ENCODE data around the gene P2RY6. TPM values are rescaled to one million over a fixed set of nuclear protein-coding genes. Genes with fewer than 3 reads are reported as not detected.

Gene P2RY6
- total RNA-seq, 1 experiment from 2014 or later, result 34.7 TPM

DNA sequence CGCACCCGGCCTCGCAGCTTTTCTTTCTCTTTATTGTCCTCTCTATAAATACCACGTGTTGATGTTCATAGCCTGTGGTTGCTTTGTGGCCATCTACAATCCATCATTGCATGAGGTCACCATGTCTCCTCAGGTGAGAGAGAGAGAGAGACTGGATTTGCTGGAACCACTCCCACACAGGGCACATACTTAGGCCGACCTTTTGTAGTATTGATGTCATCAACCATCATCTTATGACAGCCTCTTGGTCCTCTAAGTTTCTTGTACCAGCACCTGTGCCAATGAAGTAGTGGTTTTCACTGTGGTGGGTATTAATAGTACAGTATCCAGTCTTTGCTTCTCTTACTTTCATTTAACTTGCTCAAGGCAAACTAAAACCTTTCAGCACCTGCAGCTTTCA lies 22.8 kb upstream of the P2RY6 start:
- Histone ChIP-seq H3K9me3 (ENCODE audit: insufficient read depth, low read depth) (no peaks in the 10 kb centered on the region), H3K36me3 (ENCODE audit: low read depth) (peaks cover 12% of the 10 kb centered on the region; the same call in 1 of the 2 replicates), H4K20me1 (ENCODE audit: insufficient read depth) (no peaks in the 10 kb centered on the region), H3K9me2 (ENCODE audit: insufficient read depth) (no peaks in the 10 kb centered on the region), H3F3A (ENCODE audit: insufficient read depth, low read depth) (peaks cover 52% of the 10 kb centered on the region), H3K4me1 (replicated peaks; ENCODE audit: insufficient read depth) (peaks cover 20% of the 10 kb centered on the region), H2AFZ (no peak overlapping the region), H3K27ac (peak overlapping the region; percentile 48), H3K79me2 (ENCODE audit: low read depth) (no peaks in the 10 kb centered on the region), H3K27me3 (ENCODE audit: insufficient read depth, low read depth) (no peaks in the 10 kb centered on the region), H3K4me2 (no peak overlapping the region), H3K4me3 (no peak overlapping the region)
- POLR2A ChIA-PET (ENCODE audit: unreplicated experiment), result no interaction called here
- peak; percentile 47 to 80 for DNase-seq
- CTCF ChIA-PET, result interaction anchor here (0.6 to 1.1 kb wide), 2 partner anchors 24 to 40 kb away, joined by 4 to 7 read pairs; no protein-coding TSS in a partner anchor
- TF ChIP-seq, protein P1, sequence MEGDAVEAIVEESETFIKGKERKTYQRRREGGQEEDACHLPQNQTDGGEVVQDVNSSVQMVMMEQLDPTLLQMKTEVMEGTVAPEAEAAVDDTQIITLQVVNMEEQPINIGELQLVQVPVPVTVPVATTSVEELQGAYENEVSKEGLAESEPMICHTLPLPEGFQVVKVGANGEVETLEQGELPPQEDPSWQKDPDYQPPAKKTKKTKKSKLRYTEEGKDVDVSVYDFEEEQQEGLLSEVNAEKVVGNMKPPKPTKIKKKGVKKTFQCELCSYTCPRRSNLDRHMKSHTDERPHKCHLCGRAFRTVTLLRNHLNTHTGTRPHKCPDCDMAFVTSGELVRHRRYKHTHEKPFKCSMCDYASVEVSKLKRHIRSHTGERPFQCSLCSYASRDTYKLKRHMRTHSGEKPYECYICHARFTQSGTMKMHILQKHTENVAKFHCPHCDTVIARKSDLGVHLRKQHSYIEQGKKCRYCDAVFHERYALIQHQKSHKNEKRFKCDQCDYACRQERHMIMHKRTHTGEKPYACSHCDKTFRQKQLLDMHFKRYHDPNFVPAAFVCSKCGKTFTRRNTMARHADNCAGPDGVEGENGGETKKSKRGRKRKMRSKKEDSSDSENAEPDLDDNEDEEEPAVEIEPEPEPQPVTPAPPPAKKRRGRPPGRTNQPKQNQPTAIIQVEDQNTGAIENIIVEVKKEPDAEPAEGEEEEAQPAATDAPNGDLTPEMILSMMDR (conservative IDR thresholded peaks at IDR 0.05), result no peak
- no peak for TF ChIP-seq EZH2 (IDR thresholded peaks at IDR 0.05; ENCODE audit: low read depth)
- intact Hi-C loops (cut with micrococcal nuclease; ENCODE audit: unreplicated experiment), result loop anchor here (1.0 kb wide), 1 partner anchor 40 kb away; no protein-coding TSS in a partner anchor
- no TSS peak for BruUV-seq (replicated peaks)

DNA sequence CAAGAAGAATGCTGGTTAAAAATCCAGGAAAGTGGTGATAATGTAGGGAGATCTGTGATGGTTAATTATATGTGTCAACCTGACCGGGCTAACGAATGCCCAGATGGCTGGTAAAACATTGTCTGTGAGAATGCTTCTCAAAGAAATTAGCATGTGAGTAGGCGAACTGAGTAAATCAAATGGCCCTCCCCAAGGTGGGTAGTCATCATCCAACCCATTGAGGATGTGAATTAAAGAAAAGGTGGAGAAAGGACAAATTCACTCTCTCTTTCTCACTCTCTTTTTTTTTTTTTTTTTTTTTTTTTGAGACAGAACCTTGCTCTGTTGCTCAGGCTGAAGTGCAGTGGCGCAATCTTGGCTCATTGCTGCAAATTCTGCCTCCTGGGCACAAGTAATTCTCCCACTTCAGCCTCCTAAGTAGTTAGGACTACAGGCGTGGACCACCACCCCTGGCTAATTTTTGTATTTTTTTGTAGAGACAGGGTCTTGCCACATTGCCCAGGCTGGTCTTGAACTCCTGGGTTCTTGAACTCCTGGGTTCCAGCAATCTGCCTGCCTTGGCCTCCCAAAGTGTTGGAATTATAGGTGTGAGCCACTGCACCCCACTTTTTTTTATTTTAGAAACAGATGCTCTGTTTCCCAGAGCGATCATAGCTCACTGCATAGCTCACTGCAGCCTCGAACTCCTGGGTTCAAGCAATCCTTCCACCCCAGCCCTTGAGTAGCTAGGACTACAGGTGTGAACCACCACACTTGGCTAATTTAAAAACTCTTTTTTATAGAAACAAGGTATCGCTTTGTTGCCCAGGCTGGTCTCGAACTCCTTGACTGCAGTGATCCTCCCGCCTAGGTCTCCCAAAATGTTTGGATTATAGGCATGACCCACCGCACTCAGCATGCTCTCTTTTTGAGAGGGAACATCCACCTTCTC lies 22.0 kb upstream of the P2RY6 start:
- no peak overlapping the region for H2AFZ ChIP-seq
- H3K4me2 ChIP-seq, result no peak overlapping the region
- H4K20me1 ChIP-seq (ENCODE audit: insufficient read depth), result no peaks in the 10 kb centered on the region
- peaks cover 52% of the 10 kb centered on the region for H3F3A ChIP-seq (ENCODE audit: insufficient read depth, low read depth)
- peaks cover 12% of the 10 kb centered on the region; the same call in 1 of the 2 replicates for H3K36me3 ChIP-seq (ENCODE audit: low read depth)
- intact Hi-C loops (cut with micrococcal nuclease; ENCODE audit: unreplicated experiment), result loop anchor here (1.0 kb wide), 1 partner anchor 39 kb away; no protein-coding TSS in a partner anchor
- TF ChIP-seq, protein P1 (conservative IDR thresholded peaks at IDR 0.05), result no peak
- H3K27ac ChIP-seq, result peak overlapping the region; percentile 48
- POLR2A ChIA-PET (ENCODE audit: unreplicated experiment), result interaction anchor here (0.7 kb wide), 1 partner anchor 39 kb away, joined by 3 read pairs; no protein-coding TSS in a partner anchor
- no peak overlapping the region for H3K4me3 ChIP-seq
- H3K79me2 ChIP-seq (ENCODE audit: low read depth), result no peaks in the 10 kb centered on the region
- no peaks in the 10 kb centered on the region for H3K27me3 ChIP-seq (ENCODE audit: insufficient read depth, low read depth)
- H3K9me2 ChIP-seq (ENCODE audit: insufficient read depth), result no peaks in the 10 kb centered on the region
- BruUV-seq (replicated peaks), result TSS peak; percentile 19
- CTCF ChIA-PET, result interaction anchor here (0.6 kb wide), 1 partner anchor 39 kb away, joined by 3 read pairs; no protein-coding TSS in a partner anchor
- peaks cover 16% of the 10 kb centered on the region for H3K4me1 ChIP-seq (replicated peaks; ENCODE audit: insufficient read depth)
- DNase-seq, result no peak
- no peaks in the 10 kb centered on the region for H3K9me3 ChIP-seq (ENCODE audit: insufficient read depth, low read depth)

DNA sequence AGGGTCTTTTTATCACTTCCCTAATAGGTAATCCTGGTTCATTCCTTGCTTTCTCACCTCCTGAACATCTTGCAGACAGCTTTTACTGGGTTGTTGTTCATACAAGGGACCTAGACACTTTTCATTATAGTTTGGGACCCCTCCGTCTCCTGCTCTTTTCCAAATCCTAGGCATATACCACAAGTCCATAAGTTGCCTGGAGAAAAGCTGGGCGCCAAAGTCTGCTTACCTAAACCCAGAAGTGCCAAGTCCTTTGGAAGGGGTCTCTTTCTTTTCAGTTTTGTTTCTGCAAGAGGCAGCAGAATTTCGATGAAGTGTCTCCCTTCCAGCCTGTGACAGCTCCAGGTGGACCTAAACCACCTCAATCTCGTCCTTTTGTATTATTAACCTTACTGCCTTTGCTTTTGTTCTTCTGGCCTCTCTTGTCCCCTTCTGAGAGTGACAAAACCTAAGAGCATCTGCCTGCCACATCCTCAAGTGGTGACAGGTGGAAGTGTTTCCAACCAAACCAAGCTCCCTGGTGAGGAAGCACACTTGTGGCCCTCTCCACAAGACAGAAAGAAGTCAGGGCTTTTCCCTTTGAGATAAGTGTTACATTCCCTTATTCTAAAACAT lies 19.5 kb upstream of the P2RY6 start:
- no peaks in the 10 kb centered on the region for H3K79me2 ChIP-seq (ENCODE audit: low read depth)
- H3K9me2 ChIP-seq (ENCODE audit: insufficient read depth), result no peaks in the 10 kb centered on the region
- TF ChIP-seq, protein P1 (conservative IDR thresholded peaks at IDR 0.05), result peak; percentile 20; the same call in 1 of the 2 replicates
- TF ChIP-seq EZH2 (IDR thresholded peaks at IDR 0.05; ENCODE audit: low read depth), result no peak
- H3K27ac ChIP-seq, result no peak overlapping the region
- H3K9me3 ChIP-seq (ENCODE audit: insufficient read depth, low read depth), result no peaks in the 10 kb centered on the region
- BruUV-seq (replicated peaks), result no TSS peak
- H2AFZ ChIP-seq, result no peak overlapping the region
- H3K4me3 ChIP-seq, result no peak overlapping the region
- DNase-seq, result no peak
- no peak overlapping the region for H3K4me2 ChIP-seq
- CTCF ChIA-PET, result no interaction called here
- POLR2A ChIA-PET (ENCODE audit: unreplicated experiment), result interaction anchor here (0.5 kb wide), 1 partner anchor 8 kb away, joined by 3 read pairs; no protein-coding TSS in a partner anchor
- peaks cover 57% of the 10 kb centered on the region for H3F3A ChIP-seq (ENCODE audit: insufficient read depth, low read depth)
- H4K20me1 ChIP-seq (ENCODE audit: insufficient read depth), result no peaks in the 10 kb centered on the region
- peaks cover 7% of the 10 kb centered on the region; the same call in 1 of the 2 replicates for H3K36me3 ChIP-seq (ENCODE audit: low read depth)
- H3K4me1 ChIP-seq (replicated peaks; ENCODE audit: insufficient read depth), result peaks cover 34% of the 10 kb centered on the region
- H3K27me3 ChIP-seq (ENCODE audit: insufficient read depth, low read depth), result no peaks in the 10 kb centered on the region
- intact Hi-C loops (cut with micrococcal nuclease; ENCODE audit: unreplicated experiment), result no loop called here
